Measurements from ENCODE around the gene ENOX1.

DNA sequence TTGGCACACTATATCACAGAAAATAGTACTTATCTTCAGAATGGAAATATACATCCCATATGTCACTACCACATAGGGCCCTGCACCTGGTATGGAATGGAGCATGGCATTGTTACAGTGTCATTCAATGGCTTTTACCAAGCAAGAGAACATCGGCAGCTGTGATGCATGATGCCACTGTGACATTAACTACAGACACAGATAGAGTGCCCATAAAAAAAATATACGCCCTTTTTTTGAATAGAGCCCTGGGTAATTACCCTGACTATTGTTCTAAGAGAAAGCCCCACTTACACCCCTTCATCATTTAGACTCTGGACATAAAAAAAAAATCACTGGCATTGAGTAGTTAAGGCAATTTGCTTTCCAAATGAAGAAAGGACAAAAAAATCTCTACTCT, 443.1 kb downstream of the ENOX1 start:
- TF ChIP-seq, protein P1, sequence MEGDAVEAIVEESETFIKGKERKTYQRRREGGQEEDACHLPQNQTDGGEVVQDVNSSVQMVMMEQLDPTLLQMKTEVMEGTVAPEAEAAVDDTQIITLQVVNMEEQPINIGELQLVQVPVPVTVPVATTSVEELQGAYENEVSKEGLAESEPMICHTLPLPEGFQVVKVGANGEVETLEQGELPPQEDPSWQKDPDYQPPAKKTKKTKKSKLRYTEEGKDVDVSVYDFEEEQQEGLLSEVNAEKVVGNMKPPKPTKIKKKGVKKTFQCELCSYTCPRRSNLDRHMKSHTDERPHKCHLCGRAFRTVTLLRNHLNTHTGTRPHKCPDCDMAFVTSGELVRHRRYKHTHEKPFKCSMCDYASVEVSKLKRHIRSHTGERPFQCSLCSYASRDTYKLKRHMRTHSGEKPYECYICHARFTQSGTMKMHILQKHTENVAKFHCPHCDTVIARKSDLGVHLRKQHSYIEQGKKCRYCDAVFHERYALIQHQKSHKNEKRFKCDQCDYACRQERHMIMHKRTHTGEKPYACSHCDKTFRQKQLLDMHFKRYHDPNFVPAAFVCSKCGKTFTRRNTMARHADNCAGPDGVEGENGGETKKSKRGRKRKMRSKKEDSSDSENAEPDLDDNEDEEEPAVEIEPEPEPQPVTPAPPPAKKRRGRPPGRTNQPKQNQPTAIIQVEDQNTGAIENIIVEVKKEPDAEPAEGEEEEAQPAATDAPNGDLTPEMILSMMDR (CRISPR knock-in tag; IDR thresholded peaks at IDR 0.05) = no peak
- TF ChIP-seq HNRNPL (IDR thresholded peaks at IDR 0.05; ENCODE audit: low read depth, low read length) (no peak), KDM5B (CRISPR knock-in tag; IDR thresholded peaks at IDR 0.05; ENCODE audit: borderline replicate concordance) (no peak), NFIC (IDR thresholded peaks at IDR 0.05; ENCODE audit: low read length) (no peak), HDAC6 (IDR thresholded peaks at IDR 0.05; ENCODE audit: low read depth, low read length) (no peak), KLF9 (CRISPR knock-in tag; IDR thresholded peaks at IDR 0.05; ENCODE audit: low read depth) (no peak), POLR2AphosphoS5 (IDR thresholded peaks at IDR 0.05; ENCODE audit: low read depth, low read length) (no peak), ZFX (CRISPR knock-in tag; IDR thresholded peaks at IDR 0.05; ENCODE audit: low read depth) (no peak), ZNF792 (CRISPR knock-in tag; IDR thresholded peaks at IDR 0.05) (no peak), CBX5 (CRISPR knock-in tag; IDR thresholded peaks at IDR 0.05; ENCODE audit: borderline replicate concordance) (no peak), EZH2 (conservative IDR thresholded peaks at IDR 0.05; ENCODE audit: low read depth, low read length) (no peak)
- TF ChIP-seq, protein P2, sequence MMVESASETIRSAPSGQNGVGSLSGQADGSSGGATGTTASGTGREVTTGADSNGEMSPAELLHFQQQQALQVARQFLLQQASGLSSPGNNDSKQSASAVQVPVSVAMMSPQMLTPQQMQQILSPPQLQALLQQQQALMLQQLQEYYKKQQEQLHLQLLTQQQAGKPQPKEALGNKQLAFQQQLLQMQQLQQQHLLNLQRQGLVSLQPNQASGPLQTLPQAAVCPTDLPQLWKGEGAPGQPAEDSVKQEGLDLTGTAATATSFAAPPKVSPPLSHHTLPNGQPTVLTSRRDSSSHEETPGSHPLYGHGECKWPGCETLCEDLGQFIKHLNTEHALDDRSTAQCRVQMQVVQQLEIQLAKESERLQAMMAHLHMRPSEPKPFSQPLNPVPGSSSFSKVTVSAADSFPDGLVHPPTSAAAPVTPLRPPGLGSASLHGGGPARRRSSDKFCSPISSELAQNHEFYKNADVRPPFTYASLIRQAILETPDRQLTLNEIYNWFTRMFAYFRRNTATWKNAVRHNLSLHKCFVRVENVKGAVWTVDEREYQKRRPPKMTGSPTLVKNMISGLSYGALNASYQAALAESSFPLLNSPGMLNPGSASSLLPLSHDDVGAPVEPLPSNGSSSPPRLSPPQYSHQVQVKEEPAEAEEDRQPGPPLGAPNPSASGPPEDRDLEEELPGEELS (CRISPR knock-in tag; IDR thresholded peaks at IDR 0.05) = no peak
- TF ChIP-seq, protein P3, sequence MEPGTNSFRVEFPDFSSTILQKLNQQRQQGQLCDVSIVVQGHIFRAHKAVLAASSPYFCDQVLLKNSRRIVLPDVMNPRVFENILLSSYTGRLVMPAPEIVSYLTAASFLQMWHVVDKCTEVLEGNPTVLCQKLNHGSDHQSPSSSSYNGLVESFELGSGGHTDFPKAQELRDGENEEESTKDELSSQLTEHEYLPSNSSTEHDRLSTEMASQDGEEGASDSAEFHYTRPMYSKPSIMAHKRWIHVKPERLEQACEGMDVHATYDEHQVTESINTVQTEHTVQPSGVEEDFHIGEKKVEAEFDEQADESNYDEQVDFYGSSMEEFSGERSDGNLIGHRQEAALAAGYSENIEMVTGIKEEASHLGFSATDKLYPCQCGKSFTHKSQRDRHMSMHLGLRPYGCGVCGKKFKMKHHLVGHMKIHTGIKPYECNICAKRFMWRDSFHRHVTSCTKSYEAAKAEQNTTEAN (CRISPR knock-in tag; conservative IDR thresholded peaks at IDR 0.05) = no peak
- TF ChIP-seq, protein P4, sequence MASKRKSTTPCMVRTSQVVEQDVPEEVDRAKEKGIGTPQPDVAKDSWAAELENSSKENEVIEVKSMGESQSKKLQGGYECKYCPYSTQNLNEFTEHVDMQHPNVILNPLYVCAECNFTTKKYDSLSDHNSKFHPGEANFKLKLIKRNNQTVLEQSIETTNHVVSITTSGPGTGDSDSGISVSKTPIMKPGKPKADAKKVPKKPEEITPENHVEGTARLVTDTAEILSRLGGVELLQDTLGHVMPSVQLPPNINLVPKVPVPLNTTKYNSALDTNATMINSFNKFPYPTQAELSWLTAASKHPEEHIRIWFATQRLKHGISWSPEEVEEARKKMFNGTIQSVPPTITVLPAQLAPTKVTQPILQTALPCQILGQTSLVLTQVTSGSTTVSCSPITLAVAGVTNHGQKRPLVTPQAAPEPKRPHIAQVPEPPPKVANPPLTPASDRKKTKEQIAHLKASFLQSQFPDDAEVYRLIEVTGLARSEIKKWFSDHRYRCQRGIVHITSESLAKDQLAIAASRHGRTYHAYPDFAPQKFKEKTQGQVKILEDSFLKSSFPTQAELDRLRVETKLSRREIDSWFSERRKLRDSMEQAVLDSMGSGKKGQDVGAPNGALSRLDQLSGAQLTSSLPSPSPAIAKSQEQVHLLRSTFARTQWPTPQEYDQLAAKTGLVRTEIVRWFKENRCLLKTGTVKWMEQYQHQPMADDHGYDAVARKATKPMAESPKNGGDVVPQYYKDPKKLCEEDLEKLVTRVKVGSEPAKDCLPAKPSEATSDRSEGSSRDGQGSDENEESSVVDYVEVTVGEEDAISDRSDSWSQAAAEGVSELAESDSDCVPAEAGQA (IDR thresholded peaks at IDR 0.05; ENCODE audit: low read depth) = no peak
- TF ChIP-seq, protein P4 (CRISPR knock-in tag; IDR thresholded peaks at IDR 0.05; ENCODE audit: borderline replicate concordance) = no peak

Measured in HepG2 (cell line).